ENCODE results near the gene UPP1. TPM values are rescaled to one million over a fixed set of nuclear protein-coding genes. Genes with fewer than 3 reads are reported as not detected.

The UPP1 gene
- total RNA-seq, 2 experiments from 2014 or later = 89.6 to 93.3 TPM

- no peak for DNase-seq
Measured at GRCh38 chr7:48110868-48111267, 21.8 kb downstream of the UPP1 start.

GRCh38 chr7:48111596-48111995, 22.5 kb downstream of the UPP1 start:
- intact Hi-C loops (cut with micrococcal nuclease) = loop anchor here (2.0 kb wide), 1 partner anchor 167 kb away; no protein-coding TSS in a partner anchor
- Mint-ChIP-seq H3K27me3 (no peaks in the 10 kb centered on the region), H3K9me3 (no peaks in the 10 kb centered on the region), H3K27ac (no peak overlapping the region), H3K36me3 (ENCODE audit: low read depth) (peaks cover 18% of the 10 kb centered on the region), H3K4me3 (no peak overlapping the region), H3K4me1 (ENCODE audit: low read depth) (peaks cover 11% of the 10 kb centered on the region)
- ChIA-PET POLR2A (interaction anchor here (1.6 kb wide), 1 partner anchor 23 kb away, joined by 4 read pairs; the partner anchor contains the start of gene UPP1), CTCF (interaction anchor here (1.0 to 10.1 kb wide), 8 partner anchors 9 to 172 kb away, joined by 3 to 171 read pairs (median 10); no protein-coding TSS in a partner anchor)
- no peak for TF ChIP-seq CTCF (IDR thresholded peaks at IDR 0.05)
- no peak for DNase-seq
- ATAC-seq = no peak

More at GRCh38 chr7:48110868-48111267, 21.8 kb downstream of the UPP1 start:
- intact Hi-C loops (cut with micrococcal nuclease) = loop anchor here (1.0 to 2.0 kb wide), 2 partner anchors 119 to 166 kb away; no protein-coding TSS in a partner anchor
- peaks cover 11% of the 10 kb centered on the region for H3K4me1 Mint-ChIP-seq (ENCODE audit: low read depth)
- no peaks in the 10 kb centered on the region for H3K27me3 Mint-ChIP-seq
- ATAC-seq = no peak
- POLR2A ChIA-PET = interaction anchor here (0.9 to 2.0 kb wide), 4 partner anchors 22 to 132 kb away, joined by 3 to 8 read pairs (median 5); partner anchors contain the start of gene UPP1
- H3K36me3 Mint-ChIP-seq (ENCODE audit: low read depth) = peaks cover 23% of the 10 kb centered on the region
- no peak for TF ChIP-seq CTCF (IDR thresholded peaks at IDR 0.05)
- CTCF ChIA-PET = interaction anchor here (0.6 to 10.1 kb wide), 48 partner anchors 9 to 171 kb away, joined by 3 to 171 read pairs (median 4); partner anchors contain the start of genes C7orf57, HUS1 and PKD1L1
- no peaks in the 10 kb centered on the region for H3K9me3 Mint-ChIP-seq
- H3K27ac Mint-ChIP-seq = no peak overlapping the region
- no peak overlapping the region for H3K4me3 Mint-ChIP-seq

- Mint-ChIP-seq H3K27ac (no peak overlapping the region), H3K9me3 (no peaks in the 10 kb centered on the region), H3K4me3 (no peak overlapping the region), H3K27me3 (no peaks in the 10 kb centered on the region), H3K36me3 (ENCODE audit: low read depth) (peaks cover 14% of the 10 kb centered on the region), H3K4me1 (ENCODE audit: low read depth) (peaks cover 11% of the 10 kb centered on the region)
- intact Hi-C loops (cut with micrococcal nuclease) = no loop called here
- CTCF ChIA-PET = interaction anchor here (1.0 to 1.4 kb wide), 4 partner anchors 10 to 167 kb away, joined by 3 to 6 read pairs (median 4); no protein-coding TSS in a partner anchor
- DNase-seq (no peak), ATAC-seq (no peak)
- no peak for TF ChIP-seq CTCF (IDR thresholded peaks at IDR 0.05)
- POLR2A ChIA-PET = no interaction called here
Measured at GRCh38 chr7:48112401-48113165, 23.5 kb downstream of the UPP1 start.

- ATAC-seq = no peak
- Mint-ChIP-seq H3K27ac (no peak overlapping the region), H3K27me3 (no peaks in the 10 kb centered on the region), H3K9me3 (no peaks in the 10 kb centered on the region), H3K36me3 (ENCODE audit: low read depth) (peaks cover 9% of the 10 kb centered on the region), H3K4me1 (ENCODE audit: low read depth) (peaks cover 11% of the 10 kb centered on the region), H3K4me3 (no peak overlapping the region)
- no peak for DNase-seq
- ChIA-PET POLR2A (no interaction called here), CTCF (interaction anchor here (1.2 to 2.0 kb wide), 4 partner anchors 10 to 168 kb away, joined by 4 to 7 read pairs (median 6); no protein-coding TSS in a partner anchor)
- intact Hi-C loops (cut with micrococcal nuclease) = no loop called here
- TF ChIP-seq CTCF (IDR thresholded peaks at IDR 0.05) = no peak
Measured at GRCh38 chr7:48113275-48113674, 24.2 kb downstream of the UPP1 start.

- no peak for TF ChIP-seq CTCF (IDR thresholded peaks at IDR 0.05)
- Mint-ChIP-seq H3K36me3 (ENCODE audit: low read depth) (peaks cover 3% of the 10 kb centered on the region), H3K4me1 (ENCODE audit: low read depth) (peaks cover 11% of the 10 kb centered on the region), H3K4me3 (no peak overlapping the region), H3K27ac (no peak overlapping the region), H3K27me3 (no peaks in the 10 kb centered on the region), H3K9me3 (no peaks in the 10 kb centered on the region)
- intact Hi-C loops (cut with micrococcal nuclease) = no loop called here
- POLR2A ChIA-PET = interaction anchor here (0.6 kb wide), 1 partner anchor 167 kb away, joined by 3 read pairs; no protein-coding TSS in a partner anchor
- ATAC-seq = no peak
- CTCF ChIA-PET = interaction anchor here (1.2 to 2.0 kb wide), 2 partner anchors 123 to 146 kb away, joined by 4 to 7 read pairs; no protein-coding TSS in a partner anchor
- DNase-seq = no peak
Measured at GRCh38 chr7:48114115-48114514, 25.1 kb downstream of the UPP1 start.

Measured in activated CD8-positive, alpha-beta T cell treated with anti-CD3 and anti-CD28 coated beads for 36 hours (primary cell).